Kidney glomerular epithelial cell (primary cell): ENCODE data around the gene POC1A.

ENCODE experiments used
- DNase-seq: peaks from one replicate; lab custom pipeline; 2025; lab: John Stamatoyannopoulos, UW

Gene POC1A

DNA sequence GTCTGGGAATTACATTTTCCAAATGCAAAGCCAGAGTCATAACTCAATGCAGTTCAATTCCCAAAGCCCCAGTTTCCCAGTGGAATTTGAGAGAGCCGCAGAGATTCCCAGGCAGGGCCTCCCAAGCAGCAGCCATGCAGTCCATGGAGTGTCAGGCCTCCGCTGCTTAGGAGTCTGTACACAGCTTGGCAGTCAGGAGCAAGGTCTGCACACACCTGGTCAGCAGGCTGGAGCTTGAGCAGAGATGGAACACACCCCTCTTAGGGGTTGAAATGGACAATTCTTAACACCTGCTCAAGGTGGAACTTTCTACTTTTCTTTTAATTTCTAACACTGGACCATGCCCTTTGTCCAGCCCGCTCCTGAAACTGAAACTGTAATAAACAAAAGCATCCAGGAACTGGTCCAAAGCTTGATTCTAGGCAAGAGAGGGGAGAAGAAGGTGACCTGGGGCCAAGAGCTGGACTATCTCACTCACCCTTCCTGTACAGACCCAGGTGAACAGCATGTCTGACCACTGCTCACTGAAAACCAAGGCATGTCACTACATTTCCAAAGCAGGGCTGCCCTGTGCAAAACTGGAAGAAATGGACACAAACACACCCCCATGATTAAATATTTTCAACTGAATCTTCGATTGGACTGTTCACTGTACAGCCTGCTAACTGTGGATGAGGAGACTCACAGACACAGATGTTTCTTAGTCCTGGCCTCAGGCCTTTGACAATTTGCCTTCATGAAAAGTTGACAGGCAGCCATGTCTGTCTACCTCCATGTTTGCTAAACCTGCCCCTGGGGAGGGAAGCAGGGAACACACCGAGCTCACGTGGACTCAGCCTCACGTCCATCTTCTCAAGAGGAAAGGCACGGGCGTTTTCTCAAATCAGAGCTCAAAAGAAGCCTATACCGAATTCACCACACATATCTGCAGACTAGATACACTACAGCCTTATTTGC, 49.3 kb downstream of the POC1A start:
- no peak for DNase-seq

GRCh38 chr3:52102934-52103333, 51.3 kb downstream of the POC1A start:
- DNase-seq, result no peak

GRCh38 chr3:52099001-52099401, 55.2 kb downstream of the POC1A start:
- DNase-seq, result peak; percentile 76

- no peak for DNase-seq
These were observed 56.2 kb downstream of the POC1A start for GRCh38 chr3:52097851-52098507.

DNA sequence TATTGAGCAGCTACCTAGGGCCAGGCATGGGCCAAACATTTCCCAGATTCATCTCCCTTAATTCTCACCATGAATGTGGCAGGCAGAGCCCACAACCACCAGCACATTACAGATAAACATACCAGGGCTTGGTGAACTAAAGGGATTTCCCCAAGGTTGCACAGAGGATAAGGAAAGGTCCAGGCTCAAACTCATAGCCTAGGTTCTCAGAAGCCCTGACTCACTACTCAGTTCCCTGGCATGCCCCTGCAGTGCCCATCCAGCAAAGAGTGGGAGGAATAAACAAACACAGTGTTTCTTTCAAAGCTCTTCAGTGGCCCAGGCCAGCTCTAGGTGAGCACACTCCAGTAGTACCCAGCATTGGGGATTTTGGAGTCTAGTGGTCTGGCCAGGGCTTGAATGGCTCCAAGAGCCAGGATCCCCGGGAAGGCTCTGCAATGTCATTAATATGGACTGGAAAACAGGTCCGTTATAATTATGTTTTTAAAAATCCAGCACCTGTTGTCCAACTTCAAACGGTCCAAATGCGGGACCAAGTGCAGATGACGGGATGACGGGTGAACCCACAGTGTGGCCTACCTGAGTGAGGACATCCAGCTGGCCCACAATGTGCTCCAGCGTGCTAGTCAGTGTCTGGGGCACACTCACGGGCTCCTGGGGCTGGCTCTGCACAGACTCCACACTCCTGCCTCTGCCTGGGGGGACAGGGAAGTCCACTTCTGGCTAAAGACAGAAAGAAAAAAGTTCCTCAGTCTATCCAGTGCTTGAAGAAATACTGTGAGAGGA, 58.0 kb downstream of the POC1A start:
- peak; percentile 37 for DNase-seq

GRCh38 chr3:52094571-52095485, 59.4 kb downstream of the POC1A start:
- DNase-seq, result no peak

- peak; percentile 98 for DNase-seq
These were observed 60.3 kb downstream of the POC1A start for GRCh38 chr3:52093756-52094545.

GRCh38 chr3:52092891-52093290, 61.3 kb downstream of the POC1A start:
- DNase-seq, result no peak

DNA sequence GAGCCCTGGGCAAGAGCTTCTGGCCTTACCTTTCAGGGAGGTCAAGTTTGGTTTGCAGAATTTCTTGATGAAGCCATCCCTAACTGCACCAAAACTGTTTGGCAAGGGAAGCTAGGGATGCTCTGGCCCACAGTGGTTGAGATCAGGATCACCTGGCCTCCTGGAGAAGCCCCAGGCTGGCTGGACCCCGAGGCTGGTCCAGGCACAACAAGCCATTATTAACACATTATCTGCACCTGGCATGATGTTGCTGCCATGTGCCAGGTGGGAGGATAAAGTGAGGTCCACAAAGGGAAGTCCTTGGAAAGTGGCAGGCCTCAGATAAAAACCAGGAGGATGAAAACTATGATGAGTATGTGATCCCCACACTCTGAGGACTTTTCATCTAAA, 62.0 kb downstream of the POC1A start:
- DNase-seq, result no peak

GRCh38 chr3:52091586-52092270, 62.5 kb downstream of the POC1A start:
- DNase-seq, result peak; percentile 5

GRCh38 chr3:52090933-52091468, 63.2 kb downstream of the POC1A start:
- no peak for DNase-seq

DNA sequence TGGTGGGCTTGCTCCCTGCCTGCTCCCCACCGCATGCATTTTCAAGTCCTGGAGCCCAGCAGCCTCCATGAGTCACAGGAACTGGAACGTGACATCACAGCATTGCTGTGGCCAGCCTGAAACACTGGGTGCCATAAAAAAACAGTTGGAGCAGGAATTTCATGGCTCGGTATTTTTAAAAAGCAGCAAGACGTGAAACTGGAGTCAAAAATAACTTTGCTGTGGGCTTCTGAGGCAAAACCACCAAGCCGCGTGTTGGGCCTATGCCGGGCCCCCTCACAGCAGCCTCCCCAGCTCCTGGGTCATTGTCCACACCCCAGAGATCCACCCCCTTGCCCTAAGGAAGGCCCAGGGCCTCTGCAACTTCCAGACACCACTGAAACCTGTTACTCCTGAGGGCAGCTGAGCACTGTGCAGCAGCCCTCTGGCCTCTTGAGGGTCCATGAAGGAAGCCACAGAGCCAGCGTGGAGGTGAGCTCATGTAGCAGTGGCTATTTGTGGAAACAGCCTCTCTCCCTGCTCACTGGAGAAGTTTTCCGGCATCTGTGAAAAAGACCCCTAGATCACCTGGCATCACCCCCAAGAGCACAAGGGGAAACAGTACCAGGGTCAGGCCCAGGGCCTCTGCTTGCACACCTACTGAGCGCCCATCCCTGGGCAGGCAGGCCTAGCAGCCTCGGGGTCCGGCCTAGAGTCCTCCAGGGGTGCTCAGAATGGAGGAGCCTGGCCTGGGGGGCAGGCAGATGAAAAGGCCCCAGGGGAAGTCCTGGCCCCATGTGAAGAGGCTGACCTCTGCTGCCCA, 63.9 kb downstream of the POC1A start:
- DNase-seq, result peak; percentile 87

DNA sequence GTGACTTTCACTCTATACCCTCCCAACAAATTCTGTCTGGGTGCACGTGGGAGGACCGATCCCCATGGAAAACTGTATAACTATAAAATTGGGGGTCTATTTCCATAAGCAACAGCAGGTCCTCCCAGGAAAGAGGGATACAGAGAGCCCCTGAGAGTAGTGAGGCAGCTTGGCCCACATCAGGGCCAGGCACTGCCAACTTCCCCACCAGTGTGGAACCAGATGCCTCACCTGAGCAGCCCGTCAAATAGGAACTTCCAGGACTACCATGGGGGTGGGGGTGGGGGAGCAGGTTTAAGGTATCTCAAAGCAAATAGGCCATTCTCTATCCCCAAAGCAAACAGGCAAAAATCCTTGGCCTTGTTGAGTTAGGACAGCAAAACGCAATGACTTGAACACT, 64.5 kb downstream of the POC1A start:
- no peak for DNase-seq

GRCh38 chr3:52088445-52089367, 65.5 kb downstream of the POC1A start:
- no peak for DNase-seq

DNA sequence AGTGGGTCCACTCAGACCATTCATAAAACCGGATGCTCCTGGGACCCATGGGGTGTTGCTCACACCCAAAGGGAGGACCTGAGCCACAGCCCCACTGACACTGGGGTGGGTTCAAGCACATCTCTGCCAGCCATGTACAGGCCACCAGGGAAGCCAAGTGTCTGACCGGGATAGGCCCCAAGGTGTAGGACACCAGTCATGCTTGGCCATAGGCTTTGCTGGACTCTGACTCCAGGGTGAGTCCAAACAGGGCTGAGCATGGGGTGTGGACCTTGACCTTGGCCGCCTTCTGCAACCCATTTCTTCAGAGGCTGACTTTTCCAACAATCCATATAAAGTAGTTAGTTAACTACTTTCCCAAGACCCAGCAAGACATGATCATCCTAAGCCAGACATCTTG, 66.5 kb downstream of the POC1A start:
- no peak for DNase-seq

GRCh38 chr3:52086976-52087663, 67.1 kb downstream of the POC1A start:
- DNase-seq, result peak; percentile 3

DNA sequence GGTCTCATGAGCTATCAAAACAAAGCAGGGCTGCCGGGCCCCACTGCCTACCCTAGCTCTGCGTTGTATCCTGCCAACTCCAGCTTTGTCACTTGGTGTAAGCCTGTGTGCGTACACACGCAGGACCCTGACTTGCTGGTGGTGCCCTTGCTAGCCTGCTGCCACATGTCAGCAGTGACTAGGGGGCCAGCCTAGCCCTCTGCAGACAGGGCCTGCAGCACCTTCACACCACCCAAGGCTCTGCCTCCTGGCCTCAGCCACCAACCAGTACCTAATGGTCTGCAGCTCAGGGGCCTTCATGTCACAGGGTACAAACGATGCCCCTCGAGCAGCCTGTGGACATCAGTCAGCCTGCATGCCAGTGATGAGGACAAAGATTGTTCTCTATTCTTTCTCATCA, 67.8 kb downstream of the POC1A start:
- DNase-seq, result no peak
